Endothelial cell of umbilical vein (primary cell): ENCODE measurements around the gene ZNF512. TPM values are rescaled to one million over a fixed set of nuclear protein-coding genes. Genes with fewer than 3 reads are reported as not detected.

Source experiments
- BruUV-seq: library from RNA; stranded (reverse); fragments of 400-500 nt; replicated peaks from 2 replicates; lab custom pipeline; 2021; lab: Mats Ljungman, UMichigan
- CTCF ChIA-PET: fragments of 300-600, 350-600 bp; sonication (Branson Sonifier 250); formaldehyde crosslinking; loops from one replicate; lab custom pipeline; 2021; ENCODE audit warnings: antibody characterized with exemption, inconsistent platforms; lab: Charles Lee
- POLR2A ChIA-PET: fragments of 300-600, 350-600 bp; sonication (Branson Sonifier 250); formaldehyde crosslinking; loops from one replicate; lab custom pipeline; 2021; ENCODE audit warnings: antibody characterized with exemption, inconsistent platforms; lab: Charles Lee
- DNase-seq: peaks from one replicate; pipeline ENCODE4 v3.0.0-alpha.2; 2011; ENCODE audit warnings: low read depth, low spot score
- FAIRE-seq: peaks from 2 replicates; lab custom pipeline; 2011; peaks lifted over from hg19 to GRCh38; lab: Jason Lieb, UNC
- H2AFZ ChIP-seq: 2 replicates; pipeline ENCODE4 v1.6.0; 2012; ENCODE audit warnings: low read depth, low read length, control low read depth, inconsistent platforms
- H3K27ac ChIP-seq: 2 replicates; pipeline ENCODE4 v1.5.1; 2011; ENCODE audit warnings: low read depth, mild to moderate bottlenecking, control low read depth, low read length, moderate library complexity; ENCODE audit not compliant: insufficient read depth
- H3K27me3 ChIP-seq, 2 experiments: 2 replicates each; pipeline versions ENCODE4 v1.6.0 to v1.6.1; 2011; ENCODE audit warnings: low read length in 2 of 2, mixed read lengths in 1 of 2; ENCODE audit not compliant: control insufficient read depth in 2 of 2, insufficient read depth in 2 of 2
- H3K36me3 ChIP-seq, 2 experiments: 2 replicates in 1 of 2; 3 replicates in 1 of 2; pipeline ENCODE4 v1.5.1; 2011; ENCODE audit warnings: low read length in 2 of 2, mild to moderate bottlenecking in 1 of 2, moderate library complexity in 1 of 2; ENCODE audit not compliant: control insufficient read depth in 2 of 2, insufficient read depth in 2 of 2; ENCODE audit errors: extremely low read depth in 1 of 2
- H3K4me1 ChIP-seq: 3 replicates; pipeline ENCODE4 v1.5.1; 2011; ENCODE audit warnings: mild to moderate bottlenecking, low read length; ENCODE audit not compliant: control insufficient read depth, insufficient read depth; ENCODE audit errors: extremely low read depth
- H3K4me2 ChIP-seq: 2 replicates; pipeline ENCODE4 v1.6.1; 2011; ENCODE audit warnings: low read length, control low read depth, mixed read lengths; ENCODE audit not compliant: insufficient read depth
- H3K4me3 ChIP-seq, 3 experiments: fragments of 200-600 bp in 1 of 3; sonication (generic), shearing (Covaris generic) in 1 of 3; replicated peaks in 1 of 3; 2 replicates each; pipeline ENCODE4 v1.5.1; 2011 to 2016; ENCODE audit warnings: control low read depth in 3 of 3, low read length in 3 of 3, mild to moderate bottlenecking in 2 of 3, inconsistent platforms in 1 of 3, low read depth in 1 of 3, moderate library complexity in 1 of 3; ENCODE audit not compliant: insufficient read depth in 1 of 3
- H3K79me2 ChIP-seq: 2 replicates; pipeline ENCODE4 v1.6.0; 2012; ENCODE audit warnings: low read length, inconsistent platforms; ENCODE audit not compliant: control insufficient read depth, insufficient read depth
- H3K9ac ChIP-seq: replicated peaks from 2 replicates; pipeline ENCODE3; 2011; ENCODE audit warnings: low read length, control low read depth; ENCODE audit not compliant: insufficient read depth; ENCODE audit errors: extremely low read depth
- H3K9me1 ChIP-seq: replicated peaks from 3 replicates; pipeline ENCODE4 v1.6.0; 2011; ENCODE audit warnings: mild to moderate bottlenecking, low read length; ENCODE audit not compliant: control insufficient read depth, insufficient read depth; ENCODE audit errors: extremely low read depth
- H3K9me3 ChIP-seq: replicated peaks from 2 replicates; pipeline ENCODE4 v1.5.1; 2012; ENCODE audit warnings: low read length, inconsistent platforms; ENCODE audit not compliant: control insufficient read depth, insufficient read depth
- H4K20me1 ChIP-seq: replicated peaks from 2 replicates; pipeline ENCODE3; 2011; ENCODE audit warnings: mild to moderate bottlenecking, low read length; ENCODE audit not compliant: control insufficient read depth, insufficient read depth; ENCODE audit errors: extremely low read depth
- EZH2 ChIP-seq: IDR thresholded peaks from 2 replicates; pipeline ENCODE4 v1.6.1; 2012; ENCODE audit warnings: borderline replicate concordance, low read depth, mild to moderate bottlenecking, moderate library complexity, low read length, inconsistent platforms; ENCODE audit not compliant: severe bottlenecking
- FOS ChIP-seq: IDR thresholded peaks from 2 replicates; pipeline ENCODE4 v1.6.1; 2011; ENCODE audit warnings: mild to moderate bottlenecking, low read length, moderate library complexity, borderline replicate concordance; ENCODE audit not compliant: insufficient read depth
- GATA2 ChIP-seq: IDR thresholded peaks from 2 replicates; pipeline ENCODE4 v1.7.0; 2011; ENCODE audit warnings: low read depth, mild to moderate bottlenecking, moderate library complexity, mixed read lengths, low read length; ENCODE audit not compliant: insufficient read length, insufficient read depth
- JUN ChIP-seq: IDR thresholded peaks from 2 replicates; pipeline ENCODE4 v1.6.1; 2011; ENCODE audit warnings: borderline replicate concordance, low read depth; ENCODE audit not compliant: insufficient read length, insufficient read depth
- MAX ChIP-seq: IDR thresholded peaks from 2 replicates; pipeline ENCODE4 v1.6.1; 2011; ENCODE audit not compliant: insufficient read depth, insufficient read length
- MYC ChIP-seq: IDR thresholded peaks from one replicate; pipeline ENCODE4 v1.6.1; 2011; ENCODE audit warnings: mild to moderate bottlenecking, low read depth, low read length
- POLR2A ChIP-seq: IDR thresholded peaks from 2 replicates; pipeline ENCODE4 v1.6.1; 2012; ENCODE audit warnings: low read depth, mild to moderate bottlenecking, control low read depth, low read length
- POLR2AphosphoS5 ChIP-seq: IDR thresholded peaks from 2 replicates; pipeline ENCODE4 v1.6.1; 2012; ENCODE audit warnings: low read depth, mild to moderate bottlenecking, control low read depth, low read length, moderate library complexity; ENCODE audit not compliant: insufficient read depth
- dilution Hi-C: fragments of 300-500 bp; cut with MboI; formaldehyde crosslinking; loops from one replicate; pipeline ENCODE4 v1.15.0; 2019; ENCODE audit warnings: low sequenced_read_pairs; ENCODE audit not compliant: extremely low pct_ligation_motif_present
- intact Hi-C: fragments of 100-400 bp; cut with micrococcal nuclease; formaldehyde crosslinking; loops from one replicate; pipeline ENCODE4 v1.10.0; 2022
- polyA plus RNA-seq, 4 experiments: library from polyadenylated mRNA; depleted of rRNA in 3 of 4; stranded (reverse) in 3 of 4; unstranded in 1 of 4; fragments of >200 nt; gene quantifications; 2 replicates each; pipeline versions ENCODE4 v1.2.1 to v1.2.3, GENCODE V29; 2011 to 2012; ENCODE audit warnings: missing spikeins in 1 of 4
- total RNA-seq: library from RNA; stranded (reverse); gene quantifications from 2 replicates; pipeline ENCODE4 v1.2.3, GENCODE V29; 2021
- TF ChIP-seq, protein P1 (sequence below), 2 donors: IDR thresholded peaks; 1 replicate in 1 of 2; 2 replicates in 1 of 2; pipeline ENCODE4 v1.5.1; 2011; ENCODE audit warnings: low read length in 2 of 2, mild to moderate bottlenecking in 2 of 2, moderate library complexity in 2 of 2, control low read depth in 1 of 2, inconsistent platforms in 1 of 2, low read depth in 1 of 2; ENCODE audit not compliant: insufficient read depth in 1 of 2; ENCODE audit errors: extremely low read depth in 1 of 2

The ZNF512 gene
- total and polyA plus RNA-seq, 2 donors (not counting 3 experiments of a cell fraction or from before 2014, with no cell fraction given): 17.8 to 37.0 TPM

GRCh38 chr2:27645197-27645596 lies 62.4 kb downstream of the ZNF512 start:
- H3K27ac ChIP-seq: no peak overlapping the region
- FAIRE-seq (no peak), DNase-seq (no peak)
- no peaks in the 10 kb centered on the region for H3K79me2 ChIP-seq
- no peaks in the 10 kb centered on the region for H3K4me1 ChIP-seq
- ChIA-PET POLR2A (interaction anchor here (0.7 kb wide), 1 partner anchor 206 kb away, joined by 3 read pairs; no protein-coding TSS in a partner anchor), CTCF (interaction anchor here (1.2 to 2.6 kb wide), 2 partner anchors 38 to 183 kb away, joined by 3 to 10 read pairs; no protein-coding TSS in a partner anchor)
- no TSS peak for BruUV-seq
- no peak overlapping the region for H3K4me3 ChIP-seq
- dilution Hi-C loops: no loop called here
- H3K9ac ChIP-seq: no peak overlapping the region
- peaks cover 13 to 14% of the 10 kb centered on the region in 2 experiments for H3K36me3 ChIP-seq
- H3K27me3 ChIP-seq: no peaks in the 10 kb centered on the region
- no peak for TF ChIP-seq JUN
- H3K4me2 ChIP-seq: no peak overlapping the region
- H4K20me1 ChIP-seq: no peaks in the 10 kb centered on the region
- intact Hi-C loops: no loop called here
- H3K9me3 ChIP-seq: no peaks in the 10 kb centered on the region
- no peak overlapping the region for H2AFZ ChIP-seq
- no peaks in the 10 kb centered on the region for H3K9me1 ChIP-seq

- H3K4me1 ChIP-seq: peaks cover under 1% of the 10 kb centered on the region
- BruUV-seq: no TSS peak
- intact Hi-C loops: no loop called here
- H3K36me3 ChIP-seq: peaks cover 15 to 19% of the 10 kb centered on the region in 2 experiments
- H4K20me1 ChIP-seq: no peaks in the 10 kb centered on the region
- no peak overlapping the region for H3K9ac ChIP-seq
- H3K4me2 ChIP-seq: no peak overlapping the region
- ChIA-PET CTCF (interaction anchor here (1.4 to 2.6 kb wide), 2 partner anchors 14 to 36 kb away, joined by 3 to 10 read pairs; no protein-coding TSS in a partner anchor), POLR2A (no interaction called here)
- TF ChIP-seq EZH2 (no peak), MAX (no peak), FOS (no peak), MYC (no peak), GATA2 (no peak), JUN (no peak), POLR2AphosphoS5 (no peak), POLR2A (no peak)
- TF ChIP-seq, protein P1, sequence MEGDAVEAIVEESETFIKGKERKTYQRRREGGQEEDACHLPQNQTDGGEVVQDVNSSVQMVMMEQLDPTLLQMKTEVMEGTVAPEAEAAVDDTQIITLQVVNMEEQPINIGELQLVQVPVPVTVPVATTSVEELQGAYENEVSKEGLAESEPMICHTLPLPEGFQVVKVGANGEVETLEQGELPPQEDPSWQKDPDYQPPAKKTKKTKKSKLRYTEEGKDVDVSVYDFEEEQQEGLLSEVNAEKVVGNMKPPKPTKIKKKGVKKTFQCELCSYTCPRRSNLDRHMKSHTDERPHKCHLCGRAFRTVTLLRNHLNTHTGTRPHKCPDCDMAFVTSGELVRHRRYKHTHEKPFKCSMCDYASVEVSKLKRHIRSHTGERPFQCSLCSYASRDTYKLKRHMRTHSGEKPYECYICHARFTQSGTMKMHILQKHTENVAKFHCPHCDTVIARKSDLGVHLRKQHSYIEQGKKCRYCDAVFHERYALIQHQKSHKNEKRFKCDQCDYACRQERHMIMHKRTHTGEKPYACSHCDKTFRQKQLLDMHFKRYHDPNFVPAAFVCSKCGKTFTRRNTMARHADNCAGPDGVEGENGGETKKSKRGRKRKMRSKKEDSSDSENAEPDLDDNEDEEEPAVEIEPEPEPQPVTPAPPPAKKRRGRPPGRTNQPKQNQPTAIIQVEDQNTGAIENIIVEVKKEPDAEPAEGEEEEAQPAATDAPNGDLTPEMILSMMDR (IDR thresholded peaks at IDR 0.05; ENCODE audit: extremely low read depth in 1 of 2, insufficient read depth in 1 of 2, low read depth in 1 of 2, low read length in 2 of 2): no peak
- H3K27me3 ChIP-seq: no peaks in the 10 kb centered on the region
- FAIRE-seq (no peak), DNase-seq (no peak)
- H3K79me2 ChIP-seq: no peaks in the 10 kb centered on the region
- dilution Hi-C loops: no loop called here
- no peak overlapping the region for H2AFZ ChIP-seq
- no peak overlapping the region for H3K27ac ChIP-seq
- no peaks in the 10 kb centered on the region for H3K9me3 ChIP-seq
- H3K4me3 ChIP-seq: no peak overlapping the region
- no peaks in the 10 kb centered on the region for H3K9me1 ChIP-seq
Measured at GRCh38 chr2:27647289-27647688, 64.4 kb downstream of the ZNF512 start.
